GM12891 (cell line): ENCODE data around the gene STAT3.
"Not testable (repeated sequence)": the region's sequence is repeated elsewhere in the genome, so short reads cannot be mapped to it uniquely, and the experiment has no call there.

Experiments used
- PAX5 ChIP-seq: IDR thresholded peaks from 2 replicates; pipeline ENCODE4 v1.6.1; 2011; ENCODE audit warnings: low read length, moderate library complexity, mild to moderate bottlenecking; ENCODE audit not compliant: insufficient read depth, severe bottlenecking
- POLR2A ChIP-seq: IDR thresholded peaks from 2 replicates; pipeline ENCODE4 v1.6.1; 2011; ENCODE audit warnings: low read depth, low read length, control low read depth
- POLR2AphosphoS5 ChIP-seq: IDR thresholded peaks from 2 replicates; pipeline ENCODE4 v1.6.1; 2011; ENCODE audit warnings: low read depth, low read length, control low read depth
- POU2F2 ChIP-seq: IDR thresholded peaks from 2 replicates; pipeline ENCODE4 v1.6.1; 2011; ENCODE audit warnings: low read depth, mild to moderate bottlenecking, control low read depth, low read length, moderate library complexity
- SPI1 ChIP-seq: IDR thresholded peaks from 2 replicates; pipeline ENCODE4 v1.6.1; 2011; ENCODE audit warnings: low read depth, low read length, control low read depth
- TAF1 ChIP-seq: IDR thresholded peaks from 2 replicates; pipeline ENCODE4 v1.6.1; 2011; ENCODE audit warnings: low read depth, low read length, control low read depth

- TF ChIP-seq POLR2A, TAF1, SPI1, POLR2AphosphoS5, POU2F2, PAX5: not testable (repeated sequence)
These were observed 7.4 kb upstream of the STAT3 start for GRCh38 chr17:42395601-42396000.
